Measurements from ENCODE around the gene STOML3. TPM values are rescaled to one million over a fixed set of nuclear protein-coding genes. Genes with fewer than 3 reads are reported as not detected.

Gene STOML3
- total RNA-seq, 1 experiment from 2014 or later, result not detected

- ChIA-PET POLR2A (no interaction called here), CTCF (no interaction called here)
- no peaks in the 10 kb centered on the region for H3K4me1 Mint-ChIP-seq
- no peak overlapping the region for H3K27ac Mint-ChIP-seq
- ATAC-seq (no peak), DNase-seq (ENCODE audit: low spot score) (no peak)
- no peaks in the 10 kb centered on the region for H3K36me3 Mint-ChIP-seq
- no peak for TF ChIP-seq NR1H2 (CRISPR knock-in tag; IDR thresholded peaks at IDR 0.05)
- no peak for TF ChIP-seq FOXP1 (CRISPR knock-in tag; IDR thresholded peaks at IDR 0.05; ENCODE audit: borderline replicate concordance)
- no peak for TF ChIP-seq HMGA2 (CRISPR knock-in tag; IDR thresholded peaks at IDR 0.05)
- no peak for TF ChIP-seq USF2 (CRISPR knock-in tag; IDR thresholded peaks at IDR 0.05)
- no peak overlapping the region for H3K4me3 Mint-ChIP-seq
- H3K27me3 Mint-ChIP-seq (ENCODE audit: low read depth), result no peaks in the 10 kb centered on the region
- no peaks in the 10 kb centered on the region for H3K9me3 Mint-ChIP-seq
These were observed 49.2 kb downstream of the STOML3 start for GRCh38 chr13:38941353-38941945.

- no peak for DNase-seq (ENCODE audit: low spot score)
- TF ChIP-seq CDX4 (CRISPR knock-in tag; IDR thresholded peaks at IDR 0.05; ENCODE audit: borderline replicate concordance) (no peak), SOX15 (CRISPR knock-in tag; IDR thresholded peaks at IDR 0.05) (no peak), E2F4 (CRISPR knock-in tag; IDR thresholded peaks at IDR 0.05; ENCODE audit: borderline replicate concordance, low read depth) (no peak), PRRX2 (CRISPR knock-in tag; IDR thresholded peaks at IDR 0.05) (no peak), FOXK1 (CRISPR knock-in tag; IDR thresholded peaks at IDR 0.05) (no peak), ZNF423 (CRISPR knock-in tag; IDR thresholded peaks at IDR 0.05) (no peak)
- no peaks in the 10 kb centered on the region for H3K27me3 Mint-ChIP-seq (ENCODE audit: low read depth)
- H3K4me1 Mint-ChIP-seq, result peaks cover 11% of the 10 kb centered on the region
- no peak overlapping the region for H3K4me3 Mint-ChIP-seq
- no peaks in the 10 kb centered on the region for H3K9me3 Mint-ChIP-seq
- CTCF ChIA-PET, result no interaction called here
- H3K27ac Mint-ChIP-seq, result no peak overlapping the region
- ATAC-seq, result no peak
- no peaks in the 10 kb centered on the region for H3K36me3 Mint-ChIP-seq
- POLR2A ChIA-PET, result no interaction called here
These were observed 56.8 kb downstream of the STOML3 start for GRCh38 chr13:38933786-38934185.

- POLR2A ChIA-PET, result no interaction called here
- H3K36me3 Mint-ChIP-seq, result peaks cover 8% of the 10 kb centered on the region; the same call in 1 of the 2 replicates
- peaks cover 12% of the 10 kb centered on the region for H3K4me1 Mint-ChIP-seq
- DNase-seq (ENCODE audit: low spot score) (no peak), ATAC-seq (no peak)
- H3K27me3 Mint-ChIP-seq (ENCODE audit: low read depth), result no peaks in the 10 kb centered on the region
- peaks cover 22% of the 10 kb centered on the region for H3K9me3 Mint-ChIP-seq
- CTCF ChIA-PET, result no interaction called here
- H3K4me3 Mint-ChIP-seq, result no peak overlapping the region
- no peak overlapping the region for H3K27ac Mint-ChIP-seq
- TF ChIP-seq USF1 (CRISPR knock-in tag; IDR thresholded peaks at IDR 0.05) (no peak), PRRX2 (CRISPR knock-in tag; IDR thresholded peaks at IDR 0.05) (no peak), PREB (CRISPR knock-in tag; IDR thresholded peaks at IDR 0.05; ENCODE audit: borderline replicate concordance) (no peak), SMAD4 (CRISPR knock-in tag; IDR thresholded peaks at IDR 0.05) (no peak), TEAD1 (CRISPR knock-in tag; IDR thresholded peaks at IDR 0.05) (no peak), FOXP1 (CRISPR knock-in tag; IDR thresholded peaks at IDR 0.05; ENCODE audit: borderline replicate concordance) (no peak), ELF4 (CRISPR knock-in tag; IDR thresholded peaks at IDR 0.05; ENCODE audit: low read depth) (no peak), ESRRA (CRISPR knock-in tag; IDR thresholded peaks at IDR 0.05; ENCODE audit: borderline replicate concordance) (no peak), FOXJ3 (CRISPR knock-in tag; IDR thresholded peaks at IDR 0.05; ENCODE audit: borderline replicate concordance) (no peak), ZNF263 (CRISPR knock-in tag; IDR thresholded peaks at IDR 0.05; ENCODE audit: low read depth) (no peak), ZBTB21 (CRISPR knock-in tag; IDR thresholded peaks at IDR 0.05; ENCODE audit: borderline replicate concordance) (no peak)
- TF ChIP-seq, protein P1, sequence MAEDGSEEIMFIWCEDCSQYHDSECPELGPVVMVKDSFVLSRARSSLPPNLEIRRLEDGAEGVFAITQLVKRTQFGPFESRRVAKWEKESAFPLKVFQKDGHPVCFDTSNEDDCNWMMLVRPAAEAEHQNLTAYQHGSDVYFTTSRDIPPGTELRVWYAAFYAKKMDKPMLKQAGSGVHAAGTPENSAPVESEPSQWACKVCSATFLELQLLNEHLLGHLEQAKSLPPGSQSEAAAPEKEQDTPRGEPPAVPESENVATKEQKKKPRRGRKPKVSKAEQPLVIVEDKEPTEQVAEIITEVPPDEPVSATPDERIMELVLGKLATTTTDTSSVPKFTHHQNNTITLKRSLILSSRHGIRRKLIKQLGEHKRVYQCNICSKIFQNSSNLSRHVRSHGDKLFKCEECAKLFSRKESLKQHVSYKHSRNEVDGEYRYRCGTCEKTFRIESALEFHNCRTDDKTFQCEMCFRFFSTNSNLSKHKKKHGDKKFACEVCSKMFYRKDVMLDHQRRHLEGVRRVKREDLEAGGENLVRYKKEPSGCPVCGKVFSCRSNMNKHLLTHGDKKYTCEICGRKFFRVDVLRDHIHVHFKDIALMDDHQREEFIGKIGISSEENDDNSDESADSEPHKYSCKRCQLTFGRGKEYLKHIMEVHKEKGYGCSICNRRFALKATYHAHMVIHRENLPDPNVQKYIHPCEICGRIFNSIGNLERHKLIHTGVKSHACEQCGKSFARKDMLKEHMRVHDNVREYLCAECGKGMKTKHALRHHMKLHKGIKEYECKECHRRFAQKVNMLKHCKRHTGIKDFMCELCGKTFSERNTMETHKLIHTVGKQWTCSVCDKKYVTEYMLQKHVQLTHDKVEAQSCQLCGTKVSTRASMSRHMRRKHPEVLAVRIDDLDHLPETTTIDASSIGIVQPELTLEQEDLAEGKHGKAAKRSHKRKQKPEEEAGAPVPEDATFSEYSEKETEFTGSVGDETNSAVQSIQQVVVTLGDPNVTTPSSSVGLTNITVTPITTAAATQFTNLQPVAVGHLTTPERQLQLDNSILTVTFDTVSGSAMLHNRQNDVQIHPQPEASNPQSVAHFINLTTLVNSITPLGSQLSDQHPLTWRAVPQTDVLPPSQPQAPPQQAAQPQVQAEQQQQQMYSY (CRISPR knock-in tag; IDR thresholded peaks at IDR 0.05), result no peak
- TF ChIP-seq, protein P2, sequence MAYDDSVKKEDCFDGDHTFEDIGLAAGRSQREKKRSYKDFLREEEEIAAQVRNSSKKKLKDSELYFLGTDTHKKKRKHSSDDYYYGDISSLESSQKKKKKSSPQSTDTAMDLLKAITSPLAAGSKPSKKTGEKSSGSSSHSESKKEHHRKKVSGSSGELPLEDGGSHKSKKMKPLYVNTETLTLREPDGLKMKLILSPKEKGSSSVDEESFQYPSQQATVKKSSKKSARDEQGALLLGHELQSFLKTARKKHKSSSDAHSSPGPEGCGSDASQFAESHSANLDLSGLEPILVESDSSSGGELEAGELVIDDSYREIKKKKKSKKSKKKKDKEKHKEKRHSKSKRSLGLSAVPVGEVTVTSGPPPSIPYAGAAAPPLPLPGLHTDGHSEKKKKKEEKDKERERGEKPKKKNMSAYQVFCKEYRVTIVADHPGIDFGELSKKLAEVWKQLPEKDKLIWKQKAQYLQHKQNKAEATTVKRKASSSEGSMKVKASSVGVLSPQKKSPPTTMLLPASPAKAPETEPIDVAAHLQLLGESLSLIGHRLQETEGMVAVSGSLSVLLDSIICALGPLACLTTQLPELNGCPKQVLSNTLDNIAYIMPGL (CRISPR knock-in tag; IDR thresholded peaks at IDR 0.05), result no peak
These were observed 68.5 kb downstream of the STOML3 start for GRCh38 chr13:38922170-38922569.
